ENCODE measurements around the gene PPARG. TPM values are rescaled to one million over a fixed set of nuclear protein-coding genes. Genes with fewer than 3 reads are reported as not detected.
A peak's percentile ranks its signal among the peaks of the same experiment; 100 is the strongest.

Gene PPARG
- total and polyA plus RNA-seq, 2 of the 13 experiments (the other 11 are each of a cell fraction or from before 2014, with no cell fraction given) = 13.9 to 58.3 TPM

DNA sequence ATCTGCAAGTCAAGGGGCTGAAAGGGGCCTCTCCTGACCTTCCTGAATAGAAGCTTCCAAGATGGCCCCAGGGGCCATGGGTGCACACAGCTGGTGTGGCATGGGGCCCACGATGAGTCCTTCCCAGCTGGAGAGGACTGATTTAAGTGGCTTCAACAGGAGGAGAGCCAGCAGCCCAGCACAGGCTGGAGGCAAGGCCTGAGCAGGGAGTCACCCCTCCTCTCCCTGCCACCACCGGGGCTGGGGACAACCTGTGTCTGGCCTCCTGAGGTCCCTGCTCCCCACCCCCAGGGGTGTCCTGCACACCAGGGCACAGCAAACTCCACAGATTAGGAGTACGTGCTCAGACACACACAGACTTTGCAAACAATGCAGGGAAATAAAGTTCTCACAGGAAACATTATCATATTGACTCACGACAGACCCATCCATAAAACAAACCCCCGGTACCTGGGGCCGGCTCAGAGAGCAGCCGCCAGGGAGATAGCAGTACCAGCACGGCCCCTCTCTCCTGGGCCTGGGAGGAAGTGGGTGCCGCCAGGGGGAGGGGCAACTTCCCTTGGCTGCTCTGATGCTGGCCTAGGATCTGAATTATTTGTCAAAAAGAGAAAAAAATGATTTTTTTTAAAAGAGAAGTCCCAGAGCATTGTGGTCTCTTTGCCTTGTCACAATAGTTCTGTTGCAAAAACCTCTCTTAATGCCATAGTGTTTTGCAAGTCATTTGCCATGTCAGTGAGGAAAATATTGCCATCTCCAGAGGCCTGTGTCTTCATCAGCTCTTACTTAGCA lies 173.5 kb downstream of the PPARG start (continued):
- TF ChIP-seq CTCF (CRISPR knock-in tag; IDR thresholded peaks at IDR 0.05) (0 out of 2 replicates have a peak, but pooled peaks have one; percentile 14), NFKB2 (CRISPR knock-in tag; IDR thresholded peaks at IDR 0.05; ENCODE audit: borderline replicate concordance) (no peak; the same call in 1 of the 2 replicates), RARA (CRISPR knock-in tag; IDR thresholded peaks at IDR 0.05) (peak; percentile 66), ZNF572 (CRISPR knock-in tag; IDR thresholded peaks at IDR 0.05) (peak; percentile 1; the same call in 1 of the 2 replicates), FOXP1 (IDR thresholded peaks at IDR 0.05) (no peak), FOXP1 (CRISPR knock-in tag; IDR thresholded peaks at IDR 0.05) (peak; percentile 64; the same call in 1 of the 2 replicates), ZNF550 (CRISPR knock-in tag; IDR thresholded peaks at IDR 0.05; ENCODE audit: borderline replicate concordance) (no peak), ZNF547 (CRISPR knock-in tag; IDR thresholded peaks at IDR 0.05) (0 out of 2 replicates have a peak, but pooled peaks have one; percentile 43), ZNF614 (CRISPR knock-in tag; IDR thresholded peaks at IDR 0.05; ENCODE audit: borderline replicate concordance) (0 out of 2 replicates have a peak, but pooled peaks have one; percentile 14), TARDBP (CRISPR knock-in tag; IDR thresholded peaks at IDR 0.05) (peak; percentile 79; the same call in 1 of the 2 replicates), ETV5 (CRISPR knock-in tag; IDR thresholded peaks at IDR 0.05; ENCODE audit: borderline replicate concordance) (peak; percentile 91; the same call in 1 of the 2 replicates), THAP7 (CRISPR knock-in tag; IDR thresholded peaks at IDR 0.05) (no peak), BRD4 (CRISPR knock-in tag; IDR thresholded peaks at IDR 0.05) (peak; percentile 68; the same call in 1 of the 2 replicates), SNAPC2 (CRISPR knock-in tag; IDR thresholded peaks at IDR 0.05) (0 out of 2 replicates have a peak, but pooled peaks have one; percentile 24), ZNF713 (CRISPR knock-in tag; IDR thresholded peaks at IDR 0.05) (no peak), ZFP82 (CRISPR knock-in tag; IDR thresholded peaks at IDR 0.05; ENCODE audit: borderline replicate concordance) (0 out of 2 replicates have a peak, but pooled peaks have one; percentile 43), TCF12 (IDR thresholded peaks at IDR 0.05) (no peak), TCF12 (CRISPR knock-in tag; IDR thresholded peaks at IDR 0.05) (0 out of 2 replicates have a peak, but pooled peaks have one; percentile 38), GABPA (IDR thresholded peaks at IDR 0.05; ENCODE audit: low read depth, low read length) (peak; percentile 49; the same call in 1 of the 2 replicates), GABPA (CRISPR knock-in tag; IDR thresholded peaks at IDR 0.05; ENCODE audit: low read depth) (peak; percentile 74)
- TF ChIP-seq, protein P1, sequence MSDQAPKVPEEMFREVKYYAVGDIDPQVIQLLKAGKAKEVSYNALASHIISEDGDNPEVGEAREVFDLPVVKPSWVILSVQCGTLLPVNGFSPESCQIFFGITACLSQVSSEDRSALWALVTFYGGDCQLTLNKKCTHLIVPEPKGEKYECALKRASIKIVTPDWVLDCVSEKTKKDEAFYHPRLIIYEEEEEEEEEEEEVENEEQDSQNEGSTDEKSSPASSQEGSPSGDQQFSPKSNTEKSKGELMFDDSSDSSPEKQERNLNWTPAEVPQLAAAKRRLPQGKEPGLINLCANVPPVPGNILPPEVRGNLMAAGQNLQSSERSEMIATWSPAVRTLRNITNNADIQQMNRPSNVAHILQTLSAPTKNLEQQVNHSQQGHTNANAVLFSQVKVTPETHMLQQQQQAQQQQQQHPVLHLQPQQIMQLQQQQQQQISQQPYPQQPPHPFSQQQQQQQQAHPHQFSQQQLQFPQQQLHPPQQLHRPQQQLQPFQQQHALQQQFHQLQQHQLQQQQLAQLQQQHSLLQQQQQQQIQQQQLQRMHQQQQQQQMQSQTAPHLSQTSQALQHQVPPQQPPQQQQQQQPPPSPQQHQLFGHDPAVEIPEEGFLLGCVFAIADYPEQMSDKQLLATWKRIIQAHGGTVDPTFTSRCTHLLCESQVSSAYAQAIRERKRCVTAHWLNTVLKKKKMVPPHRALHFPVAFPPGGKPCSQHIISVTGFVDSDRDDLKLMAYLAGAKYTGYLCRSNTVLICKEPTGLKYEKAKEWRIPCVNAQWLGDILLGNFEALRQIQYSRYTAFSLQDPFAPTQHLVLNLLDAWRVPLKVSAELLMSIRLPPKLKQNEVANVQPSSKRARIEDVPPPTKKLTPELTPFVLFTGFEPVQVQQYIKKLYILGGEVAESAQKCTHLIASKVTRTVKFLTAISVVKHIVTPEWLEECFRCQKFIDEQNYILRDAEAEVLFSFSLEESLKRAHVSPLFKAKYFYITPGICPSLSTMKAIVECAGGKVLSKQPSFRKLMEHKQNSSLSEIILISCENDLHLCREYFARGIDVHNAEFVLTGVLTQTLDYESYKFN (CRISPR knock-in tag; conservative IDR thresholded peaks at IDR 0.05) = peak; percentile 84
- TF ChIP-seq, protein P2, sequence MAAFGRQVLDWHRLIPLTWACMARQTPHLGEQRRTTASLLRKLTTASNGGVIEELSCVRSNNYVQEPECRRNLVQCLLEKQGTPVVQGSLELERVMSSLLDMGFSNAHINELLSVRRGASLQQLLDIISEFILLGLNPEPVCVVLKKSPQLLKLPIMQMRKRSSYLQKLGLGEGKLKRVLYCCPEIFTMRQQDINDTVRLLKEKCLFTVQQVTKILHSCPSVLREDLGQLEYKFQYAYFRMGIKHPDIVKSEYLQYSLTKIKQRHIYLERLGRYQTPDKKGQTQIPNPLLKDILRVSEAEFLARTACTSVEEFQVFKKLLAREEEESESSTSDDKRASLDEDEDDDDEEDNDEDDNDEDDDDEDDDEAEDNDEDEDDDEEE (CRISPR knock-in tag; IDR thresholded peaks at IDR 0.05) = peak; percentile 21; the same call in 1 of the 2 replicates

All from HepG2 (cell line).